Suprapubic skin (tissue), 3 donors: ENCODE results near the gene KIRREL3.

Source experiments
- CTCF ChIP-seq, 2 donors: fragments of 200-600 bp in 1 of 2; fragments of 450-650 bp in 1 of 2; sonication (generic) in 1 of 2; IDR thresholded peaks; one replicate each; pipeline ENCODE4 v1.5.1; 2016 to 2019; ENCODE audit warnings: antibody characterized with exemption in 2 of 2, mild to moderate bottlenecking in 1 of 2, moderate library complexity in 1 of 2
- EP300 ChIP-seq: sonication (generic); formaldehyde crosslinking; IDR thresholded peaks from one replicate; pipeline ENCODE4 v1.6.1; 2017; ENCODE audit warnings: antibody characterized with exemption
- POLR2A ChIP-seq, 2 donors: fragments of 450-650 bp; IDR thresholded peaks; one replicate each; pipeline ENCODE4 v1.6.1; 2017; ENCODE audit warnings: antibody characterized with exemption in 2 of 2, mild to moderate bottlenecking in 2 of 2, moderate library complexity in 2 of 2

- TF ChIP-seq EP300 (no peak), POLR2A (IDR thresholded peaks at IDR 0.05) (no peak), CTCF (IDR thresholded peaks at IDR 0.05) (no peak)
These were observed 231.9 kb downstream of the KIRREL3 start for GRCh38 chr11:126768702-126769101.
